ENCODE measurements around the gene CD96. TPM values are rescaled to one million over a fixed set of nuclear protein-coding genes. Genes with fewer than 3 reads are reported as not detected.

Gene CD96, protein sequence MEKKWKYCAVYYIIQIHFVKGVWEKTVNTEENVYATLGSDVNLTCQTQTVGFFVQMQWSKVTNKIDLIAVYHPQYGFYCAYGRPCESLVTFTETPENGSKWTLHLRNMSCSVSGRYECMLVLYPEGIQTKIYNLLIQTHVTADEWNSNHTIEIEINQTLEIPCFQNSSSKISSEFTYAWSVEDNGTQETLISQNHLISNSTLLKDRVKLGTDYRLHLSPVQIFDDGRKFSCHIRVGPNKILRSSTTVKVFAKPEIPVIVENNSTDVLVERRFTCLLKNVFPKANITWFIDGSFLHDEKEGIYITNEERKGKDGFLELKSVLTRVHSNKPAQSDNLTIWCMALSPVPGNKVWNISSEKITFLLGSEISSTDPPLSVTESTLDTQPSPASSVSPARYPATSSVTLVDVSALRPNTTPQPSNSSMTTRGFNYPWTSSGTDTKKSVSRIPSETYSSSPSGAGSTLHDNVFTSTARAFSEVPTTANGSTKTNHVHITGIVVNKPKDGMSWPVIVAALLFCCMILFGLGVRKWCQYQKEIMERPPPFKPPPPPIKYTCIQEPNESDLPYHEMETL
- total RNA-seq, result 0.32 TPM

DNA sequence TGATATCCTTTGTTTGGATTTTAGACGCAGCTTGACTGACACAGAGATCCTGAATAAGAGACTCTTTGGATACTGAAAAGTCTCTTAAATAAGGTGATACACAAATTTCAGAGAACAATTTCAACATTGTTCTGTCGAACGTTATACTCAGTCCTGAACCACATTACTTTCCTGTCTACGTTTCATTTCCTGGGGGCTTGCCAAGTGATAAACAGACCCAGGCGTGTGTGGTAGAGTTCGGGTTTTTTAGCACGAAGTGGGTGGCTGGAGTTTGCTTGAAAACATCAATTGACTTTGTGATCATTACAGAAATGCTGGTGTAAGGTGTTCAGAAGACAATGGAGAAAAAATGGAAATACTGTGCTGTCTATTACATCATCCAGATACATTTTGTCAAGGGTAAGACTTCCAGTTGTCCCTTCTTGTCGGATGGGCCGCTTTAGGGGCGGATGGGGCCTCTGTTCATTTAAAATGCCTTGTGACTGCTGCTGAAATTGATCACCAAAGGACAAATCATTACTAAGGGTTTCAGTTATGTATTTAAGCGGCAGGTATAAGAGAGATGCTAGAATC is at the start of gene CD96:
Gene CD96, plus strand, starts transcription at position 287 of the 573 bp plus-strand sequence. Its CDS starts 52 bp downstream, at position 339.
- peak in 1 of 2 donors; percentile 62 for DNase-seq (ENCODE audit: low spot score in 2 of 2)
- intact Hi-C loops (cut with DNase I), result no loop called here
- H3K27ac ChIP-seq, result no peak within 1 kb of the TSS
- no peaks in the 10 kb centered on the region for H3K27me3 ChIP-seq
- no peaks in the 10 kb centered on the region for H3K36me3 ChIP-seq
- H3K4me1 ChIP-seq, result no peaks in the 10 kb centered on the region
- no peak for TF ChIP-seq CTCF (IDR thresholded peaks at IDR 0.05)
- no peak within 1 kb of the TSS for H3K4me3 ChIP-seq
- H3K9me3 ChIP-seq, result no peaks in the 10 kb centered on the region

DNA sequence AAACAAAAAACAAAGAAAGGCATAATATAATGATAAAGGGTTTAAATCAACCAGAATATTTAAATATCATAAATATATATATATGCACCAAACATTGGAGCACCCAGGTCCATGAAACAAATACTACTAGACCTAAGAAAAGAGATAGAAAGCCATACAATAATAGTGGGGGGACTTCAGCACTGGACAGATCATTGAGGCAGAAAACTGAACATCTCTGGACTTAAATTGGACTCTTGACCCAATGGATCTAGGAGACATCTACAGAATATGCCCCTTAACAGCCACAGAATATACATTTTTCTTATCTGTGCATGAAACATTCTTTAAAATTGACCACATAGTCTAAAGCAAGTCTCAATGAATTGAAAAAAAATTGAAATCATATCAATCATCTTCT is 48.7 kb upstream of the CD96 start:
- Histone ChIP-seq H3K4me3 (no peak overlapping the region), H3K36me3 (no peaks in the 10 kb centered on the region), H3K27ac (no peak overlapping the region), H3K27me3 (no peaks in the 10 kb centered on the region), H3K4me1 (no peaks in the 10 kb centered on the region), H3K9me3 (no peaks in the 10 kb centered on the region)
- TF ChIP-seq CTCF (IDR thresholded peaks at IDR 0.05), result no peak
- intact Hi-C loops (cut with DNase I), result no loop called here
- DNase-seq (ENCODE audit: low spot score in 2 of 2), result no peak

DNA sequence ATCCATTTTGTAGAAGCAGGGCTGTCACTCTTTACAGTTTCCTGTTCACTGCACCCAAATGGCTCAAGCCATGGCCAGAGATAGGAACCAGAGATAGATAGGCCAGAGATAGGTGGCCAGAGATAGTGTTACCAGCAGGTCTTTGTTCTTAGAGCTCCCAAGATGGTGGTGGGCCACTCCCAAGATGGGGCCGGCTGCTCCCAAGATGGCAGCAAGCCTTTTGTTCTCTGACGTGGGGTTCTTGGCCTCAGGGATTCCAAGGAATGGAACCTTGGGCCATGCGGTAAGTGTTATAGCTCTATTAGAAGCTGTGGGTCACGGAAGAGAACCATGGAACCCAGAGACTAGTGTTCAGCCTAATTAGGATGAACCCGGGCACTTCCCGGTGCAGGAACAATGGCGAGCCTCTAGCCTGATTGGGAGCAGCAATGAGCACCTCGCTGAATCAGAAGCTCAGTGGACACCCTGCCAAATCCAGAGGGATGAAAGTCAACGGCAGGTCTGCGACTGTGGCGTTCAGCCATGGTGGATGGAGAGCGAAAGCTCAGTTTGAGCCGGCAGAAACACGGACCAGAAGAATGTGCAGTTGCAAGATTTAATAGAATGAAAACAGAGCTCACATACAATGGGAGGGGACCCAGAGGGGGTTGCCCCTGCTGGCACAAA is 45.0 kb upstream of the CD96 start:
- no peaks in the 10 kb centered on the region for H3K27me3 ChIP-seq
- H3K9me3 ChIP-seq, result no peaks in the 10 kb centered on the region
- H3K4me3 ChIP-seq, result no peak overlapping the region
- TF ChIP-seq CTCF (IDR thresholded peaks at IDR 0.05), result no peak
- no peak overlapping the region for H3K27ac ChIP-seq
- no peaks in the 10 kb centered on the region for H3K36me3 ChIP-seq
- DNase-seq (ENCODE audit: low spot score in 2 of 2), result no peak
- no peaks in the 10 kb centered on the region for H3K4me1 ChIP-seq
- intact Hi-C loops (cut with DNase I), result no loop called here

DNA sequence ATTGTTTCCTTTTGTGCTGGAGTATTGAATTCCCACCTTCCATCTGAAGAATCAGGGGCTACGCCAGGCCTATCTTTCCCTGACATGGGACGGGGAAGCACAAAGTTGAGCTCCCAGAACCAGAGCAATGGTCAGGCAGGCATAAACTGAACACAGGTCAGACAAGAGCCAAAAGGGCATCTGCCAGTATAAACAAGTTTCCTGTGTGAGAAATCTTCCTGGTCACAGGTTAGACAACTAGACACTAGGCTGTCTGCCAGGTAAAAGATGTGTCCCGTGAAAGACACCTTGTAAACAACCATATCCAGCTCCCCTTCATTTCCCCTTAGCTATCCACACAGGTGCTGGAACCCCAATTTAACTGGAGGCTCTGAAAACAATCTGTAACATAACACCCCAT is 44.0 kb upstream of the CD96 start:
- H3K4me3 ChIP-seq, result no peak overlapping the region
- no peaks in the 10 kb centered on the region for H3K36me3 ChIP-seq
- no peak for DNase-seq (ENCODE audit: low spot score in 2 of 2)
- intact Hi-C loops (cut with DNase I), result no loop called here
- no peak overlapping the region for H3K27ac ChIP-seq
- TF ChIP-seq CTCF (IDR thresholded peaks at IDR 0.05), result no peak
- H3K27me3 ChIP-seq, result no peaks in the 10 kb centered on the region
- H3K9me3 ChIP-seq, result no peaks in the 10 kb centered on the region
- no peaks in the 10 kb centered on the region for H3K4me1 ChIP-seq

- no peak overlapping the region for H3K27ac ChIP-seq
- H3K9me3 ChIP-seq, result no peaks in the 10 kb centered on the region
- no peaks in the 10 kb centered on the region for H3K36me3 ChIP-seq
- DNase-seq (ENCODE audit: low spot score in 2 of 2), result no peak
- intact Hi-C loops (cut with DNase I), result no loop called here
- TF ChIP-seq CTCF (IDR thresholded peaks at IDR 0.05), result no peak
- H3K4me3 ChIP-seq, result no peak overlapping the region
- no peaks in the 10 kb centered on the region for H3K4me1 ChIP-seq
- H3K27me3 ChIP-seq, result no peaks in the 10 kb centered on the region
Observed at GRCh38 chr3:111506435-111506834, 35.6 kb upstream of the CD96 start.

Data from ascending aorta (tissue), 2 donors.